SK-N-SH (cell line): ENCODE measurements around the gene LCE1E. TPM values are rescaled to one million over a fixed set of nuclear protein-coding genes. Genes with fewer than 3 reads are reported as not detected.

Source experiments
- CTCF ChIA-PET: fragments of 300-600, 350-600 bp; formaldehyde crosslinking; extraction: SDS; loops from one replicate; lab custom pipeline; 2021; lab: Yijun Ruan, JAX
- POLR2A ChIA-PET: fragments of 350-600 bp; sonication (Branson Sonifier 250); formaldehyde crosslinking; extraction: SDS; loops from one replicate; lab custom pipeline; 2020; ENCODE audit warnings: antibody characterized with exemption, inconsistent platforms; lab: Yijun Ruan, JAX
- DNase-seq: peaks from one replicate; pipeline ENCODE4 v3.0.0; 2012
- H2AFZ ChIP-seq: fragments of 200-600 bp; sonication (generic); 2 replicates; pipeline ENCODE4 v1.8.1; 2016; ENCODE audit warnings: antibody characterized with exemption, mild to moderate bottlenecking, low read depth
- H3F3A ChIP-seq: fragments of 200-600 bp; sonication (generic); replicated peaks from 2 replicates; pipeline ENCODE3; 2016; ENCODE audit warnings: antibody characterized with exemption, mild to moderate bottlenecking; ENCODE audit not compliant: insufficient read depth
- H3K27ac ChIP-seq, 2 experiments: fragments of 200-500 bp in 1 of 2; fragments of 200-600 bp in 1 of 2; sonication (Bioruptor generic) in 1 of 2; sonication (generic), shearing (Covaris generic) in 1 of 2; 2 replicates each; pipeline versions ENCODE4 v1.5.1 to v1.6.1; 2014 to 2016; ENCODE audit warnings: low read depth in 2 of 2, inconsistent platforms in 1 of 2, low read length in 1 of 2, mild to moderate bottlenecking in 1 of 2, mixed read lengths in 1 of 2
- H3K27me3 ChIP-seq: fragments of 200-600 bp; sonication (generic), shearing (Covaris generic); 2 replicates; pipeline ENCODE4 v1.6.1; 2016; ENCODE audit warnings: mixed run types; ENCODE audit not compliant: insufficient read depth
- H3K36me3 ChIP-seq, 2 experiments: fragments of 200-500 bp in 1 of 2; fragments of 200-600 bp in 1 of 2; sonication (Bioruptor generic) in 1 of 2; sonication (generic) in 1 of 2; replicated peaks in 1 of 2; 2 replicates each; pipeline versions ENCODE3 to v1.5.1; 2014 to 2016; ENCODE audit warnings: low read length in 1 of 2, mild to moderate bottlenecking in 1 of 2; ENCODE audit not compliant: insufficient read depth in 2 of 2, control insufficient read depth in 1 of 2
- H3K4me1 ChIP-seq, 2 experiments: fragments of 200-500 bp in 1 of 2; fragments of 200-600 bp in 1 of 2; sonication (Bioruptor generic) in 1 of 2; sonication (generic), shearing (Covaris generic) in 1 of 2; 2 replicates each; pipeline versions ENCODE4 v1.5.1 to v1.6.1; 2014 to 2016; ENCODE audit warnings: low read depth in 1 of 2, low read length in 1 of 2, mixed run types in 1 of 2; ENCODE audit not compliant: insufficient read depth in 2 of 2, control insufficient read depth in 1 of 2
- H3K4me2 ChIP-seq: fragments of 200-600 bp; sonication (generic), shearing (Covaris generic); 2 replicates; pipeline ENCODE4 v1.6.1; 2017; ENCODE audit warnings: mixed run types
- H3K4me3 ChIP-seq, 2 experiments: fragments of 200-500 bp in 1 of 2; fragments of 200-600 bp in 1 of 2; sonication (Bioruptor generic) in 1 of 2; sonication (generic), shearing (Covaris generic) in 1 of 2; 2 replicates each; pipeline versions ENCODE4 v1.5.1 to v1.8.1; 2014 to 2016; ENCODE audit warnings: low read depth in 2 of 2, inconsistent platforms in 1 of 2, low read length in 1 of 2, mild to moderate bottlenecking in 1 of 2, mixed read lengths in 1 of 2, moderate library complexity in 1 of 2
- H3K79me2 ChIP-seq: fragments of 200-600 bp; sonication (generic); 2 replicates; pipeline ENCODE4 v1.8.1; 2017; ENCODE audit warnings: mild to moderate bottlenecking; ENCODE audit not compliant: insufficient read depth
- H3K9ac ChIP-seq: fragments of 200-600 bp; sonication (generic); 2 replicates; pipeline ENCODE4 v1.6.1; 2017; ENCODE audit warnings: mixed run types
- H3K9me2 ChIP-seq: fragments of 200-600 bp; sonication (generic); 2 replicates; pipeline ENCODE4 v1.6.1; 2017; ENCODE audit warnings: mixed run types
- H3K9me3 ChIP-seq: fragments of 200-600 bp; sonication (generic); 2 replicates; pipeline ENCODE4 v1.6.1; 2017; ENCODE audit warnings: mixed run types, mild to moderate bottlenecking, moderate library complexity
- H4K20me1 ChIP-seq: fragments of 200-600 bp; sonication (generic); 2 replicates; pipeline ENCODE4 v1.6.1; 2017; ENCODE audit warnings: mild to moderate bottlenecking, mixed run types; ENCODE audit not compliant: insufficient read depth
- FOXJ3 ChIP-seq: sonication (generic); formaldehyde crosslinking; IDR thresholded peaks from 2 replicates; pipeline ENCODE4 v1.5.1; 2020; ENCODE audit warnings: mild to moderate bottlenecking, missing genetic modification reagents
- GATA2 ChIP-seq: sonication (generic); formaldehyde crosslinking; IDR thresholded peaks from 2 replicates; pipeline ENCODE4 v1.5.0; 2020; ENCODE audit warnings: mild to moderate bottlenecking, missing genetic modification reagents
- IRF3 ChIP-seq: fragments of 150-350 bp; IDR thresholded peaks from 2 replicates; pipeline ENCODE4 v1.6.1; 2016; ENCODE audit warnings: mild to moderate bottlenecking, low read depth, low read length
- JUND ChIP-seq: IDR thresholded peaks from 2 replicates; pipeline ENCODE4 v1.4.0; 2012
- RCOR1 ChIP-seq: fragments of 150-350 bp; IDR thresholded peaks from 2 replicates; pipeline ENCODE4 v1.6.1; 2017; ENCODE audit warnings: antibody characterized with exemption, low read length
- RXRA ChIP-seq: IDR thresholded peaks from 2 replicates; pipeline ENCODE4 v1.4.0; 2012; ENCODE audit warnings: low read depth, mild to moderate bottlenecking, borderline replicate concordance
- TAF1 ChIP-seq: IDR thresholded peaks from 2 replicates; pipeline ENCODE4 v1.6.1; 2012; ENCODE audit warnings: low read depth, mild to moderate bottlenecking, low read length, moderate library complexity, borderline replicate concordance
- TEAD4 ChIP-seq: IDR thresholded peaks from 2 replicates; pipeline ENCODE4 v1.4.0; 2012; ENCODE audit warnings: mild to moderate bottlenecking, borderline replicate concordance; ENCODE audit not compliant: insufficient read depth
- YY1 ChIP-seq: IDR thresholded peaks from 2 replicates; pipeline ENCODE4 v1.4.0; 2012; ENCODE audit warnings: low read depth, mild to moderate bottlenecking
- WGBS: methylation state at CpG from one replicate; pipeline ENCODE4 v1.1.6; 2017; ENCODE audit warnings: low lambda C conversion rate; 5-methylcytosine and 5-hydroxymethylcytosine counted together
- polyA plus RNA-seq, 3 experiments: library from polyadenylated mRNA; depleted of rRNA; stranded (reverse); fragments of >200 nt; gene quantifications; 2 replicates each; pipeline ENCODE4 v1.2.3, GENCODE V29; 2012
- TF ChIP-seq, protein P1 (sequence below): IDR thresholded peaks from 2 replicates; pipeline ENCODE4 v1.4.0; 2012; ENCODE audit warnings: low read depth, borderline replicate concordance
- TF ChIP-seq, protein P2 (sequence below): fragments of 150-350 bp; IDR thresholded peaks from 2 replicates; pipeline ENCODE4 v1.6.1; 2017; ENCODE audit warnings: antibody characterized with exemption, low read length, low read depth, borderline replicate concordance
- TF ChIP-seq, protein P3 (sequence below): IDR thresholded peaks from 2 replicates; pipeline ENCODE4 v1.6.1; 2012; ENCODE audit warnings: mild to moderate bottlenecking, low read depth, low read length, moderate library complexity

The LCE1E gene
- polyA plus RNA-seq, 1 of the 3 experiments (the other 2 are of a cell fraction): not detected

DNA sequence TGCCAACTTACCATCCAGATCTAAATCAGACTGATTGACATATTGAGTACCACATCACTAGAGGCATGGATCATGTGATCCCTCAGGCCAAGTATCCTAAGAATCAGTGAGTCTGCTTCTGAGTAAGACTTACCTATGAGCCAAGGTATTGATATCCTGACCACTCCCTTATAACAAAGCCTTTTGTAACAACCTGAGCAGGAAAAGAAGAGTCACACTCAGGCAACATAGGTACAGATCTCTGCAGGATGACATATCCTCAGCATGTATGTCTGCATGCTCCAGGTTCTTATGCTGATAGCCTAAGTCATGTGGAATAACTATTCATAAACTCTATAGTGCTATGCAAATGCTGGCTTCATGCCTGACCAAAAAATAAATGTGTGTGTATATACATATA, 38.9 kb downstream of the LCE1E start:
- no peak overlapping the region for H3K4me2 ChIP-seq
- H3K27ac ChIP-seq: no peak overlapping the region
- H3K9me2 ChIP-seq: no peaks in the 10 kb centered on the region
- H4K20me1 ChIP-seq: no peaks in the 10 kb centered on the region
- H3K9ac ChIP-seq: no peak overlapping the region
- H3K79me2 ChIP-seq: no peaks in the 10 kb centered on the region
- no peaks in the 10 kb centered on the region for H3K9me3 ChIP-seq
- CTCF ChIA-PET: no interaction called here
- POLR2A ChIA-PET: no interaction called here
- H3F3A ChIP-seq: no peaks in the 10 kb centered on the region
- H2AFZ ChIP-seq: no peak overlapping the region
- no peaks in the 10 kb centered on the region for H3K36me3 ChIP-seq
- no peaks in the 10 kb centered on the region; a peak in 1 of 4 replicates for H3K4me1 ChIP-seq
- no peak overlapping the region for H3K4me3 ChIP-seq
- H3K27me3 ChIP-seq: peaks cover 7% of the 10 kb centered on the region; the same call in 1 of the 2 replicates
- no peak for TF ChIP-seq FOXJ3
- no peak for TF ChIP-seq YY1
- TF ChIP-seq TAF1: no peak
- TF ChIP-seq, protein P1, sequence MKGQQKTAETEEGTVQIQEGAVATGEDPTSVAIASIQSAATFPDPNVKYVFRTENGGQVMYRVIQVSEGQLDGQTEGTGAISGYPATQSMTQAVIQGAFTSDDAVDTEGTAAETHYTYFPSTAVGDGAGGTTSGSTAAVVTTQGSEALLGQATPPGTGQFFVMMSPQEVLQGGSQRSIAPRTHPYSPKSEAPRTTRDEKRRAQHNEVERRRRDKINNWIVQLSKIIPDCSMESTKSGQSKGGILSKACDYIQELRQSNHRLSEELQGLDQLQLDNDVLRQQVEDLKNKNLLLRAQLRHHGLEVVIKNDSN: no peak
- TF ChIP-seq IRF3: no peak
- TF ChIP-seq, protein P2, sequence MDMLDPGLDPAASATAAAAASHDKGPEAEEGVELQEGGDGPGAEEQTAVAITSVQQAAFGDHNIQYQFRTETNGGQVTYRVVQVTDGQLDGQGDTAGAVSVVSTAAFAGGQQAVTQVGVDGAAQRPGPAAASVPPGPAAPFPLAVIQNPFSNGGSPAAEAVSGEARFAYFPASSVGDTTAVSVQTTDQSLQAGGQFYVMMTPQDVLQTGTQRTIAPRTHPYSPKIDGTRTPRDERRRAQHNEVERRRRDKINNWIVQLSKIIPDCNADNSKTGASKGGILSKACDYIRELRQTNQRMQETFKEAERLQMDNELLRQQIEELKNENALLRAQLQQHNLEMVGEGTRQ: no peak
- no peak for TF ChIP-seq GATA2 (CRISPR knock-in tag)
- no peak for TF ChIP-seq JUND
- TF ChIP-seq, protein P3, sequence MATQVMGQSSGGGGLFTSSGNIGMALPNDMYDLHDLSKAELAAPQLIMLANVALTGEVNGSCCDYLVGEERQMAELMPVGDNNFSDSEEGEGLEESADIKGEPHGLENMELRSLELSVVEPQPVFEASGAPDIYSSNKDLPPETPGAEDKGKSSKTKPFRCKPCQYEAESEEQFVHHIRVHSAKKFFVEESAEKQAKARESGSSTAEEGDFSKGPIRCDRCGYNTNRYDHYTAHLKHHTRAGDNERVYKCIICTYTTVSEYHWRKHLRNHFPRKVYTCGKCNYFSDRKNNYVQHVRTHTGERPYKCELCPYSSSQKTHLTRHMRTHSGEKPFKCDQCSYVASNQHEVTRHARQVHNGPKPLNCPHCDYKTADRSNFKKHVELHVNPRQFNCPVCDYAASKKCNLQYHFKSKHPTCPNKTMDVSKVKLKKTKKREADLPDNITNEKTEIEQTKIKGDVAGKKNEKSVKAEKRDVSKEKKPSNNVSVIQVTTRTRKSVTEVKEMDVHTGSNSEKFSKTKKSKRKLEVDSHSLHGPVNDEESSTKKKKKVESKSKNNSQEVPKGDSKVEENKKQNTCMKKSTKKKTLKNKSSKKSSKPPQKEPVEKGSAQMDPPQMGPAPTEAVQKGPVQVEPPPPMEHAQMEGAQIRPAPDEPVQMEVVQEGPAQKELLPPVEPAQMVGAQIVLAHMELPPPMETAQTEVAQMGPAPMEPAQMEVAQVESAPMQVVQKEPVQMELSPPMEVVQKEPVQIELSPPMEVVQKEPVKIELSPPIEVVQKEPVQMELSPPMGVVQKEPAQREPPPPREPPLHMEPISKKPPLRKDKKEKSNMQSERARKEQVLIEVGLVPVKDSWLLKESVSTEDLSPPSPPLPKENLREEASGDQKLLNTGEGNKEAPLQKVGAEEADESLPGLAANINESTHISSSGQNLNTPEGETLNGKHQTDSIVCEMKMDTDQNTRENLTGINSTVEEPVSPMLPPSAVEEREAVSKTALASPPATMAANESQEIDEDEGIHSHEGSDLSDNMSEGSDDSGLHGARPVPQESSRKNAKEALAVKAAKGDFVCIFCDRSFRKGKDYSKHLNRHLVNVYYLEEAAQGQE: no peak
- no peak for DNase-seq

DNA sequence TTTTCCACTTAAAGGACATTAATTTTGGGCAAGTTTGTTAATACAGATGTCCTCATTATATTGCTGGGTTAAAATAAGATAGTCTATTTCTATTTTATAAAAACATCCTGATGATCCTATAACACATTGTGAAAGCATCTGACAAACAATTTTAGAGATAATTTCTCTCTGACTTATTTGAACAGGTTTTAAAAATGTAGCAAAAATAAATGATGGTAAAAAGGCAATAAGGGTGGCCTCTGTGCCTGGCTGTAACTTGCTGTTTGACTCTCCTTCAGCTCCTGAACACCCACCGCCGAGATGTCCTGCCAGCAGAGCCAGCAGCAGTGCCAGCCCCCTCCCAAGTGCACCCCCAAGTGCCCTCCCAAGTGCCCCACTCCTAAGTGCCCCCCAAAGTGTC, 41.1 kb downstream of the LCE1E start, which contains the start of gene LCE1A:
Gene LCE1A (plus strand): TSS at position 301 of the 400 bp plus-strand sequence. CDS start 0 bp downstream, at position 301.
- WGBS: 0% methylated on average over 2 of the region's 2 CpGs
- Histone ChIP-seq H3K27ac (no peak within 1 kb of the TSS), H3K36me3 (no peaks in the 10 kb centered on the region), H4K20me1 (no peaks in the 10 kb centered on the region), H3K4me2 (no peak within 1 kb of the TSS), H3K27me3 (peaks cover 7% of the 10 kb centered on the region; the same call in 1 of the 2 replicates), H3K4me3 (no peak within 1 kb of the TSS), H3K9ac (no peak within 1 kb of the TSS), H3K4me1 (no peaks in the 10 kb centered on the region; a peak in 1 of 4 replicates), H3K9me3 (no peaks in the 10 kb centered on the region), H2AFZ (no peak within 1 kb of the TSS), H3K9me2 (no peaks in the 10 kb centered on the region), H3F3A (no peaks in the 10 kb centered on the region), H3K79me2 (no peaks in the 10 kb centered on the region)
- no peak for TF ChIP-seq RXRA
- TF ChIP-seq RCOR1: no peak
- no peak for TF ChIP-seq TEAD4
- POLR2A ChIA-PET: no interaction called here
- CTCF ChIA-PET: no interaction called here
- no peak for DNase-seq
